CD4-positive, alpha-beta memory T cell (primary cell): ENCODE results near the gene SCO2. TPM values are rescaled to one million over a fixed set of nuclear protein-coding genes. Genes with fewer than 3 reads are reported as not detected.
"Not testable (repeated sequence)": the region's sequence is repeated elsewhere in the genome, so short reads cannot be mapped to it uniquely, and the experiment has no call there.

Source experiments
- CTCF ChIA-PET: fragments of 350-600 bp; sonication (Branson Sonifier 250); formaldehyde crosslinking; loops from one replicate; lab custom pipeline; 2021; ENCODE audit warnings: inconsistent platforms; ENCODE audit not compliant: partially characterized antibody; lab: Charles Lee
- POLR2A ChIA-PET: fragments of 350-600 bp; sonication (Branson Sonifier 250); formaldehyde crosslinking; loops from one replicate; lab custom pipeline; 2021; ENCODE audit not compliant: partially characterized antibody; lab: Charles Lee
- DNase-seq, 5 donors: peaks; one replicate each; pipeline versions ENCODE4 v3.0.0 to v3.0.0-alpha.2; 2020 to 2022; ENCODE audit warnings: mixed read lengths in 1 of 5
- H3K27ac ChIP-seq: one replicate; pipeline ENCODE4 v1.7.0; 2013; ENCODE audit warnings: low read depth, low read length
- H3K27me3 ChIP-seq: 2 replicates; pipeline ENCODE4 v1.7.0; 2013; ENCODE audit warnings: mild to moderate bottlenecking, low read length, moderate library complexity; ENCODE audit not compliant: insufficient read depth
- H3K36me3 ChIP-seq: 2 replicates; pipeline ENCODE4 v1.7.0; 2013; ENCODE audit warnings: mild to moderate bottlenecking, low read length, moderate library complexity; ENCODE audit not compliant: insufficient read depth
- H3K4me1 ChIP-seq: 2 replicates; pipeline ENCODE4 v1.7.0; 2013; ENCODE audit warnings: mild to moderate bottlenecking, low read length, moderate library complexity; ENCODE audit not compliant: insufficient read depth
- H3K4me3 ChIP-seq, 2 donors: one replicate each; pipeline ENCODE4 v1.7.0; 2013; ENCODE audit warnings: low read length in 2 of 2, mild to moderate bottlenecking in 1 of 2
- H3K9me3 ChIP-seq, 2 donors: one replicate each; pipeline ENCODE4 v1.7.0; 2013; ENCODE audit warnings: low read length in 2 of 2, control low read depth in 1 of 2; ENCODE audit not compliant: control insufficient read depth in 1 of 2
- H3K27ac Mint-ChIP-seq, 7 donors: one replicate each; pipeline ENCODE4 v1.8.0; 2020 to 2021; ENCODE audit warnings: mixed read lengths in 7 of 7, mild to moderate bottlenecking in 6 of 7, inconsistent platforms in 3 of 7, moderate library complexity in 3 of 7
- H3K27me3 Mint-ChIP-seq, 2 donors: one replicate each; pipeline ENCODE4 v1.8.0; 2020 to 2021; ENCODE audit warnings: mixed read lengths in 2 of 2
- H3K36me3 Mint-ChIP-seq, 2 donors: one replicate each; pipeline ENCODE4 v1.8.0; 2020 to 2021; ENCODE audit warnings: mixed read lengths in 2 of 2, inconsistent platforms in 1 of 2, mild to moderate bottlenecking in 1 of 2
- H3K4me1 Mint-ChIP-seq, 4 donors: one replicate each; pipeline ENCODE4 v1.8.0; 2020 to 2021; ENCODE audit warnings: mixed read lengths in 4 of 4, mild to moderate bottlenecking in 1 of 4
- H3K4me3 Mint-ChIP-seq, 8 donors: one replicate each; pipeline ENCODE4 v1.8.0; 2020 to 2021; ENCODE audit warnings: mixed read lengths in 8 of 8, mild to moderate bottlenecking in 7 of 8, moderate library complexity in 6 of 8, inconsistent platforms in 3 of 8
- H3K9me3 Mint-ChIP-seq, 8 donors: one replicate each; pipeline ENCODE4 v1.8.0; 2020 to 2021; ENCODE audit warnings: mixed read lengths in 8 of 8, mild to moderate bottlenecking in 5 of 8, inconsistent platforms in 3 of 8, moderate library complexity in 1 of 8
- intact Hi-C: fragments of 100-400 bp; cut with micrococcal nuclease; formaldehyde crosslinking; loops from one replicate; pipeline ENCODE4 v1.15.1; 2023
- polyA plus RNA-seq, 2 donors: library from polyadenylated mRNA; unstranded; fragments of 300-500 nt; fragmentation: Illumina TruSeq; gene quantifications; one replicate each; pipeline ENCODE4 v1.2.3, GENCODE V29; 2021
- total RNA-seq, 2 experiments: library from RNA; stranded (reverse); gene quantifications; one replicate each; pipeline ENCODE4 v1.2.3, GENCODE V29; 2021

The SCO2 gene
- total and polyA plus RNA-seq, 4 experiments from 2014 or later = 3.6 to 8.1 TPM; not detected in 2

DNA sequence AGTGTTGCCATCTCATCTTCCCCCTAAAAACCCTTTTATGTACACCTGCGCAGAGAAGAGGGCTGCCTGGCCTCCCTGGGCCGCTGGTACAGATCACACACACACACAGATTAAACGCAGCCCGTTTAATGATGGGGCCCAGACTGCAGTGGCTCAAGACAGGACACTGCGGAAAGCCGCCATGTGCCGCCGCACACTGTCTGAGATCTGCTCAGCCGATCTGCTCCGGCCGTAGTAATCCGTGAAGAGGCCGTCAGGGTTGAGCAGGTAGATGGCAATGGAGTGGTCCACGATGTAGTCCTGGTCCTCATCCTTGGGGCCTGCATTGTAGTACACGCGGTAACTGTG, 2.0 kb downstream of the SCO2 start:
- Mint-ChIP-seq H3K36me3 (peaks cover 11 to 30% of the 10 kb centered on the region in 2 donors), H3K27ac (peak overlapping the region in 2 of 7 donors; percentile 51 to 67), H3K4me3 (peak overlapping the region in 4 of 8 donors; percentile 9 to 30 (median 18)), H3K27me3 (no peaks in the 10 kb centered on the region), H3K9me3 (no peaks in the 10 kb centered on the region), H3K4me1 (peaks cover 13 to 32% (median 21%) of the 10 kb centered on the region in 4 donors)
- H3K27me3 ChIP-seq = no peaks in the 10 kb centered on the region
- CTCF ChIA-PET = interaction anchor here (0.6 kb wide), 1 partner anchor 12 kb away, joined by 3 read pairs; no protein-coding TSS in a partner anchor
- peaks cover 35% of the 10 kb centered on the region for H3K36me3 ChIP-seq
- H3K4me3 ChIP-seq = no peak overlapping the region
- POLR2A ChIA-PET = interaction anchor here (1.4 to 9.5 kb wide), 5 partner anchors 10 to 27 kb away, joined by 4 to 321 read pairs (median 151); partner anchors contain the start of genes LMF2 and NCAPH2
- no peaks in the 10 kb centered on the region for H3K9me3 ChIP-seq
- no peak for DNase-seq
- H3K27ac ChIP-seq = no peak overlapping the region
- intact Hi-C loops = no loop called here
- H3K4me1 ChIP-seq = peaks cover 32% of the 10 kb centered on the region

- no peaks in the 10 kb centered on the region for H3K9me3 Mint-ChIP-seq
- H3K4me3 ChIP-seq = no peak overlapping the region
- no peak for DNase-seq
- H3K4me1 Mint-ChIP-seq = peaks cover 13 to 27% (median 19%) of the 10 kb centered on the region in 4 donors
- no peaks in the 10 kb centered on the region for H3K27me3 Mint-ChIP-seq
- H3K36me3 Mint-ChIP-seq = peaks cover 11 to 31% of the 10 kb centered on the region in 2 donors
- POLR2A ChIA-PET = interaction anchor here (1.0 to 1.7 kb wide), 5 partner anchors 9 to 40 kb away, joined by 4 to 7 read pairs (median 4); partner anchors contain the start of genes LMF2, NCAPH2 and SYCE3
- H3K27ac ChIP-seq = no peak overlapping the region
- H3K27ac Mint-ChIP-seq = peak overlapping the region in 1 of 7 donors; percentile 67
- no peaks in the 10 kb centered on the region for H3K27me3 ChIP-seq
- CTCF ChIA-PET = interaction anchor here (0.6 to 1.9 kb wide), 2 partner anchors 12 to 40 kb away, joined by 3 to 6 read pairs; partner anchors contain the start of gene SYCE3
- peaks cover 27% of the 10 kb centered on the region for H3K4me1 ChIP-seq
- H3K36me3 ChIP-seq = peaks cover 39% of the 10 kb centered on the region
- H3K9me3 ChIP-seq = no peaks in the 10 kb centered on the region
- intact Hi-C loops = no loop called here
- peak overlapping the region in 4 of 8 donors; percentile 9 to 30 (median 18) for H3K4me3 Mint-ChIP-seq
Observed at GRCh38 chr22:50522806-50523438, 2.5 kb downstream of the SCO2 start.

DNA sequence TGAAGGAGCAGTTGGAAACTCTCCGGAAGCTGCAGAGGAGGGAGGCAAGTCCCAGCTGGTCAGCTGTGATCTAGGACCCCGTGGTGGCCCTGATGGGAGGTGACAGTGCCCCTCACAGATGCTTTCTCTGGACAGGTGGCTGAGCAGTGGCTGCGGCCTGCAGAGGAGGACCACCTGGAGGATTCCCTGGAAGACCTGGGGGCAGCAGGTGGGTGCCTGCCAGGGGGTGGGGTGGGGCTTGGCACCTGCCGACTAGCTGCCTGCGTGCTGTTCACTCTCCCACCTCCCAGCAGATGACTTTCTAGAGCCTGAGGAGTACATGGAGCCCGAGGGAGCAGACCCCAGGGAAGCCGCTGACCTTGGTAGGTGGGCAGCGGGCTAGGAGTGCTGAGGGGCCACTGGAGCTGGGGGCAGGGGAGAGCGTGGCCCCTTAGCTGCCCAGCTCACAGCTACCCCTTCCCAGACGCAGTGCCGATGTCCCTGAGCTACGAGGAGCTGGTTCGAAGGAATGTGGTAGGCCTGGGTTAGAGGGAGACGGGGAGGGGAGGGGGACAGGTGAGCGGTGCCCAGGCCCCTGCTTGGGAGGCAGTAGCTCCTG, 3.1 kb downstream of the SCO2 start:
- H3K4me3 ChIP-seq = no peak overlapping the region
- no peaks in the 10 kb centered on the region for H3K27me3 Mint-ChIP-seq
- H3K4me1 Mint-ChIP-seq = peaks cover 12 to 21% (median 15%) of the 10 kb centered on the region in 4 donors
- POLR2A ChIA-PET = interaction anchor here (1.0 to 1.7 kb wide), 5 partner anchors 8 to 40 kb away, joined by 4 to 7 read pairs (median 4); partner anchors contain the start of genes LMF2, NCAPH2 and SYCE3
- no peak for DNase-seq
- CTCF ChIA-PET = interaction anchor here (1.9 kb wide), 1 partner anchor 41 kb away, joined by 6 read pairs; the partner anchor contains the start of gene SYCE3
- H3K27me3 ChIP-seq = no peaks in the 10 kb centered on the region
- peaks cover 11 to 35% of the 10 kb centered on the region in 2 donors for H3K36me3 Mint-ChIP-seq
- no peak overlapping the region for H3K4me3 Mint-ChIP-seq
- H3K9me3 Mint-ChIP-seq = no peaks in the 10 kb centered on the region
- intact Hi-C loops = no loop called here
- peaks cover 23% of the 10 kb centered on the region for H3K4me1 ChIP-seq
- no peak overlapping the region for H3K27ac ChIP-seq
- no peaks in the 10 kb centered on the region for H3K9me3 ChIP-seq
- H3K36me3 ChIP-seq = peaks cover 45% of the 10 kb centered on the region
- peak overlapping the region in 1 of 7 donors; percentile 12 for H3K27ac Mint-ChIP-seq

DNA sequence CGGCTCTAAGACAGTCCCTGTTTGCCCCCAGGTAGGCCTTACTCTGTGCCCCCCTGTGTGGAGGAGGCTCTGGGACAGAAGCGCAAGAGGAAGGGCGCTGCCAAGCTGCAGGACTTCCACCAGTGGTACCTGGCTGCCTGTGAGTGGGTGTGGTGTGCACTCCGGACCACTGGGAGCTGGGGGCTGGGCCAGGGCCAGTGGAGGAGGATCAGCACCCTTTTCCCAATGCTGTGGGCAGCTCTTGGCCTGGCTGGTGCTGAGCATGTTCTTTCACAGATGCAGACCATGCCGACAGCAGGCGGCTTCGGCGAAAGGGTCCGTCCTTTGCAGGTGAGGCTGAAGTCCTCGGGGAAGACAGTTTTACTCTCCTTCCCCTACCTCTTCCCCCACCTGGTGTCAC, 3.7 kb downstream of the SCO2 start:
- no peak overlapping the region for H3K27ac ChIP-seq
- Mint-ChIP-seq H3K27me3 (no peaks in the 10 kb centered on the region), H3K4me3 (no peak overlapping the region), H3K36me3 (peaks cover 15 to 38% of the 10 kb centered on the region in 2 donors), H3K27ac (peak overlapping the region in 1 of 7 donors; percentile 12), H3K9me3 (no peaks in the 10 kb centered on the region), H3K4me1 (peaks cover 6 to 15% (median 9%) of the 10 kb centered on the region in 4 donors)
- DNase-seq = no peak
- peaks cover 46% of the 10 kb centered on the region for H3K36me3 ChIP-seq
- CTCF ChIA-PET = interaction anchor here (1.9 kb wide), 1 partner anchor 41 kb away, joined by 6 read pairs; the partner anchor contains the start of gene SYCE3
- intact Hi-C loops = no loop called here
- H3K4me3 ChIP-seq = no peak overlapping the region
- no peaks in the 10 kb centered on the region for H3K27me3 ChIP-seq
- POLR2A ChIA-PET = interaction anchor here (1.2 to 1.7 kb wide), 2 partner anchors 14 to 41 kb away, joined by 4 to 5 read pairs; partner anchors contain the start of genes LMF2, NCAPH2 and SYCE3
- no peaks in the 10 kb centered on the region for H3K9me3 ChIP-seq
- peaks cover 17% of the 10 kb centered on the region for H3K4me1 ChIP-seq

DNA sequence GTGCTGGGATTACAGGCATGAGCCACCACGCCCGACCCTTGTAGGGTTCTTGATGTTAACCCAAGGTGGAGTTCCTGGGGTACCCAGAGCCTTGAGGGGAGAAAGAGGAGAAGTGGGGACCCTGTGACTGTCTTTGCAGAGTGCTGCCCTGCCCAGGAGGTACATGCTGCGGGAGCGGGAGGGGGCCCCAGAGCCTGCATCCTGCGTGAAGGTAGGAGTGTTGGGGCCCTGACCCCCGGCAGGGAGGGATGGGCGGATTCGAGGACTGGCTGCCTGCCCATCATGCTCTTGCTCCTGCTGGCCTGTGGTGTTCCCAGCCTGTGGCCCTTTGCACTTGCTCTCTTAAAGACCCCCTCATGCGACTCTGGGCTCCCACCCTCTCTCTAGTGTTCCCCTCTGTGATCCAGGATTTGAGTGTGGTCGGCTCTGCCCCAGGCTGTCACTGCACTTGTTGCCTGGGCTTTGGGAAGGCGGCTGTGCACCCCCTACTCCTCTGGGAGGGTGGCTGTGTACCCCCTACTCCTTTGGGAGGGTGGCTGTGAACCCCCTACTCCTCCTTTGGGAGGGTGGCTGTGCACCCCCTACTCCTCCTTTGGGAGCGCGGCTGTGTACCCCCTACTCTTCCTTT, 4.5 kb downstream of the SCO2 start:
- H3K9me3 ChIP-seq = no peaks in the 10 kb centered on the region
- DNase-seq = no peak
- peaks cover 46% of the 10 kb centered on the region for H3K36me3 ChIP-seq
- H3K9me3 Mint-ChIP-seq = no peaks in the 10 kb centered on the region
- no peak overlapping the region for H3K4me3 ChIP-seq
- H3K4me1 ChIP-seq = peaks cover 14% of the 10 kb centered on the region
- peak overlapping the region in 1 of 7 donors; percentile 86 for H3K27ac Mint-ChIP-seq
- H3K27ac ChIP-seq = no peak overlapping the region
- ChIA-PET CTCF (interaction anchor here (1.9 kb wide), 1 partner anchor 42 kb away, joined by 6 read pairs; the partner anchor contains the start of gene SYCE3), POLR2A (no interaction called here)
- H3K36me3 Mint-ChIP-seq = peaks cover 15 to 43% of the 10 kb centered on the region in 2 donors
- peaks cover 6 to 13% (median 7%) of the 10 kb centered on the region in 4 donors for H3K4me1 Mint-ChIP-seq
- no peak overlapping the region for H3K4me3 Mint-ChIP-seq
- H3K27me3 ChIP-seq = no peaks in the 10 kb centered on the region
- no peaks in the 10 kb centered on the region for H3K27me3 Mint-ChIP-seq
- intact Hi-C loops = no loop called here

GRCh38 chr22:50520184-50520583, 5.2 kb downstream of the SCO2 start:
- H3K36me3 ChIP-seq = peaks cover 46% of the 10 kb centered on the region
- CTCF ChIA-PET = interaction anchor here (0.8 kb wide), 1 partner anchor 46 kb away, joined by 3 read pairs; no protein-coding TSS in a partner anchor
- POLR2A ChIA-PET, intact Hi-C loops, DNase-seq, H3K4me3 ChIP-seq, H3K4me3 Mint-ChIP-seq, H3K27me3 ChIP-seq, H3K9me3 ChIP-seq, H3K9me3 Mint-ChIP-seq, H3K27me3 Mint-ChIP-seq, H3K27ac ChIP-seq: not testable (repeated sequence)
- peaks cover 15 to 40% of the 10 kb centered on the region in 2 donors for H3K36me3 Mint-ChIP-seq
- peaks cover 14% of the 10 kb centered on the region for H3K4me1 ChIP-seq
- H3K27ac Mint-ChIP-seq = peak overlapping the region in 2 of 7 donors; percentile 18 to 79
- H3K4me1 Mint-ChIP-seq = peaks cover 8 to 13% (median 9%) of the 10 kb centered on the region in 4 donors
